ENCODE data around the gene KDM3A. TPM values are rescaled to one million over a fixed set of nuclear protein-coding genes. Genes with fewer than 3 reads are reported as not detected.

KDM3A gene
- total RNA-seq, 1 experiment from 2014 or later, result 27.9 TPM

GRCh38 chr2:86417961-86418360, 23.2 kb upstream of the KDM3A start:
- Histone ChIP-seq H3K4me3 (no peak overlapping the region), H3K9me3 (no peaks in the 10 kb centered on the region), H3K36me3 (no peaks in the 10 kb centered on the region), H3K27me3 (peaks cover 6% of the 10 kb centered on the region)
- DNase-seq, result no peak

- no peak for DNase-seq
- H3K27me3 ChIP-seq, result peaks cover 11% of the 10 kb centered on the region
- no peaks in the 10 kb centered on the region for H3K9me3 ChIP-seq
- no peak overlapping the region for H3K4me3 ChIP-seq
- H3K36me3 ChIP-seq, result no peaks in the 10 kb centered on the region
Measured at GRCh38 chr2:86420913-86421312, 20.3 kb upstream of the KDM3A start.

- Histone ChIP-seq H3K27me3 (peaks cover 11% of the 10 kb centered on the region), H3K36me3 (no peaks in the 10 kb centered on the region), H3K4me3 (no peak overlapping the region), H3K9me3 (peaks cover 8% of the 10 kb centered on the region; the same call in 1 of the 2 replicates)
- DNase-seq, result no peak
Measured at GRCh38 chr2:86426271-86426670, 14.9 kb upstream of the KDM3A start.

DNA sequence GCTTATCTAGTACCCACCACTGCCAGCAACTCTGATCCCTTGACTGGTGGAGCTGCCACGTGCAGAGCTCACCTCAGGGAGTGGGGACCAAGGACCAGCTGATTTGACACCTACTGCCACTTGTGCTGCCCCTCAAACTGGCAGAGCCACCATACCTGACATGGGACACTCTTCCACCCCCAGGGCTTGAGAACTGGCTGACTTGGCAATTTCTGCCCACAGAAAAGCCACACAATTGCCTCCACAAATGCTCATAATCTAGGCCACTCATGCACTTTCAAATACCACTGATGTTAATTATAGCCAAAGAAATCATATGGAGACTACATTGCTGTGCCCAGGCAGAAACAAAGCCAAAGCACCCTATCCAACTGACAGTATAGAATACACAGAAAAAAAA, 11.8 kb upstream of the KDM3A start:
- Histone ChIP-seq H3K9me3 (peaks cover 8% of the 10 kb centered on the region; the same call in 1 of the 2 replicates), H3K4me3 (no peak overlapping the region), H3K36me3 (no peaks in the 10 kb centered on the region), H3K27me3 (peaks cover 9% of the 10 kb centered on the region)
- no peak for DNase-seq

GRCh38 chr2:86430368-86430767, 10.8 kb upstream of the KDM3A start:
- H3K4me3 ChIP-seq, result no peak overlapping the region
- H3K27me3 ChIP-seq, result no peaks in the 10 kb centered on the region; the same call in none of the 2 replicates
- H3K36me3 ChIP-seq, result no peaks in the 10 kb centered on the region
- H3K9me3 ChIP-seq, result peaks cover 8% of the 10 kb centered on the region; the same call in 1 of the 2 replicates
- DNase-seq, result no peak

DNA sequence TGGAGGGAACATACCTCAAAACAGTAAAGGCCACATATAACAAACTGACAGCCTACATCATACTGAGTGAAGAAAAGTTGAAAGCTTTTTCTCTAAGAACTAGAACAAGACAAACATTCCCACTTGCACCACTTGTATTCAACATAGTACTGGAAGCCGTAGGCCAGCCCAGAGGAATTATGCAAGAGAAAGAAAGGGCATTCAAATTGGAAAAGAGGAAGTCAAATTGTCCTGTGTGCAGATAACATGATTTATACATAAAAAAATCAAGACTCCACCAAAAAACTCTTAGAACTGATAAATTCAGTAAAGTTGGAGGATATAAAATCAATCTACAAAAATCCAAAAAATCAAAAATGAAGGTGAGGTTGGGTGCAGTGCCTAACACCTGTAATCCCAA, 8.0 kb upstream of the KDM3A start:
- no peak overlapping the region for H3K4me3 ChIP-seq
- no peak for DNase-seq
- no peaks in the 10 kb centered on the region; the same call in 1 of the 2 replicates for H3K27me3 ChIP-seq
- H3K36me3 ChIP-seq, result no peaks in the 10 kb centered on the region
- H3K9me3 ChIP-seq, result peaks cover 12% of the 10 kb centered on the region

DNA sequence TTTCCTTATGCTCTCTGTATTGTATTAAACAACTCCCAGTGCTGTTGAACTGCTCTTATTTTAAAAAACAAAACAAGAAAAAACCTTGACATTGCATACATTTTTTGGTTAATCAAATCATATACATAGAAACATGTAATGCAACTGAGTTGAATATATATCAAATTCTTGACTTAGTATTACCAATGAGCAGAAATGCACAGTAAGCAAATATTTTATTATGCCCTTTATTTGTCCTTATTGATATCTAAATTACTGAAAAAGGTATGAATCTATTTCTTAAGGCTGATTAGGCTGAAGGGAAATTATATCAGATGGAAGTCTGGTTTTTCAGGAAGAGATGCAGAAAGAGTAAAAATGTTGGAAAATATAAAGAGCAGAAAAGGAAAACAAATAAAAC, 6.9 kb upstream of the KDM3A start:
- no peaks in the 10 kb centered on the region; the same call in 1 of the 2 replicates for H3K27me3 ChIP-seq
- no peak for DNase-seq
- peaks cover 18% of the 10 kb centered on the region for H3K9me3 ChIP-seq
- H3K4me3 ChIP-seq, result no peak overlapping the region
- no peaks in the 10 kb centered on the region for H3K36me3 ChIP-seq

- Histone ChIP-seq H3K4me3 (no peak overlapping the region), H3K36me3 (no peaks in the 10 kb centered on the region), H3K9me3 (peaks cover 24% of the 10 kb centered on the region), H3K27me3 (no peaks in the 10 kb centered on the region; the same call in 1 of the 2 replicates)
- no peak for DNase-seq
Measured at GRCh38 chr2:86435531-86435930, 5.6 kb upstream of the KDM3A start.

DNA sequence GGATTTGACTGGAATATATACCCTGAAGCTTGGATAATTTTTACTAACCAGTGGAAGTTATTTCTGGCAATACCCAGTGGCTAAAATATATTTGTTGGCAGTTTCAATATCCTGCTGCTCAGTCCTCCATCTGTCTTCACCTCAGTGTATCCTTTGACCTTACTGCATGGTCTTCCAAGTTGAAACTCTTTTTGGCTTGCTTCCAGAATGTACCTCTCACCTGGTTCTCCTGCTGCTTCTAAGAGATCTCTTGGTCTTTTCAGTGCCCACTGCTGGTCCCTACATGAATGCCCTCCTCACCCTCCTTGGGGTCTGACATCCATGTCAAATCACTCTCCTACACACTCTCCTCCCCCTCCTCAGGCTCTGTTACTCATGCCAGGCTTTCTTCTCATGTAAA, 4.8 kb upstream of the KDM3A start:
- Histone ChIP-seq H3K27me3 (no peaks in the 10 kb centered on the region), H3K36me3 (no peaks in the 10 kb centered on the region), H3K9me3 (peaks cover 21% of the 10 kb centered on the region), H3K4me3 (no peak overlapping the region)
- no peak for DNase-seq

DNA sequence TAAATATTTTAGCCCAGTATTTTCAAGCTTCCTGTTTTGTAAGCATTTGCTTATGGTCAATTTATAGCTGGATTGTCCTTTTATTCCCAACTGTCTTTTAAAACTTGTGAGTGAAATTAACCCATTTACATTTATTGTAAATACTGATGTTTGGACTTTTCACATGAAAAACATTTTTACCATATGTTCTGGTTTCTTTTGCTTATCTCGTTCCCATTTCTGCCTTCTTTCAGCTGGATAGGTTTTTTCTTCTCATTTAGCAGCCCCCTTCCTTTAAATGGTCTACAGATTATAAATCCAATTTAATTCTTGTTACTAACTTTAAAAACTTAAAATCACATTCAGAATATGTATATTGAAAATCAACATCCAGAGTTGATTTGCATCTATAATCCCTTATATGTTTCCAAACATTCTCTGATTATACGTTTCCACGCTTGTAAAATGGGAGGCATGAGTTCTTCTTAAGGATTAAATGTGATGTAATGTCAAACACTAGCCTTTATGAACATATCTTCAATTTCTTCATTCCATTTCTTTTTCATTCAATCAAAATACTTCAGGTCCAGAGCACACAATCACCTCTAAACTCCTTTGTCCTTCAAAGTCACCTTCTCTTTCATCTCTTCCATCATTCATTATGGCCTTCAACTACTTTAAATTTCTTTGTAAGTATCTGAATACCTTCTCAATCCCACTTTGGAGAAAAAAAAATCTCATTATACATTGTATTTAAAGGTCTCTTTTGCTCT, 1.1 kb upstream of the KDM3A start:
- no peak for DNase-seq
- H3K27me3 ChIP-seq, result no peaks in the 10 kb centered on the region
- H3K9me3 ChIP-seq, result peaks cover 21% of the 10 kb centered on the region
- H3K4me3 ChIP-seq, result peak overlapping the region; percentile 69
- peaks cover 18% of the 10 kb centered on the region for H3K36me3 ChIP-seq

GRCh38 chr2:86441392-86441881, 266 bp downstream of the KDM3A start:
- H3K4me3 ChIP-seq, result peak overlapping the region; percentile 69
- H3K36me3 ChIP-seq, result peaks cover 31% of the 10 kb centered on the region
- H3K9me3 ChIP-seq, result peaks cover 21% of the 10 kb centered on the region
- DNase-seq, result no peak
- no peaks in the 10 kb centered on the region for H3K27me3 ChIP-seq

- peak; percentile 66 for DNase-seq
- no peaks in the 10 kb centered on the region for H3K27me3 ChIP-seq
- H3K9me3 ChIP-seq, result peaks cover 21% of the 10 kb centered on the region
- H3K4me3 ChIP-seq, result peak overlapping the region; percentile 69
- H3K36me3 ChIP-seq, result peaks cover 38% of the 10 kb centered on the region
Measured at GRCh38 chr2:86441882-86442641, 891 bp downstream of the KDM3A start.

DNA sequence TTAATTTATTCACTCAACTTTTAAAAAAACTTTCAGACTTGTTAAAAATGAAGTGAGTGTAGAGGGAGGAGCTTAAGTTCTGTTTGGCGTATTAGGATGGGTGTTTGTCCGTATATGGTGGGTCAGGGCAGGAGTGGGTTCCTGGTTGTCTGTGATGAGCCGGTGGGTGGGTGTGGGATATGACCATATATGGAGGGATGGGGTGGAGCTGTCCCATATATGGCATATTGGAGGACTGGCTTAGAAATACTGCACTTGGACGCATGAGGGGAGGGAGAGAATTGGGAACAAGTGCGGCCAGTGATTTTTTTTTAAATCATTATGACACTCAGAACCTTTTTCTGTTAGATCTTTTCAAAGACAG, 1.5 kb downstream of the KDM3A start:
- peaks cover 43% of the 10 kb centered on the region for H3K36me3 ChIP-seq
- peaks cover 21% of the 10 kb centered on the region for H3K9me3 ChIP-seq
- DNase-seq, result peak; percentile 83
- no peaks in the 10 kb centered on the region for H3K27me3 ChIP-seq
- peak overlapping the region; percentile 69 for H3K4me3 ChIP-seq

- Histone ChIP-seq H3K27me3 (no peaks in the 10 kb centered on the region), H3K4me3 (no peak overlapping the region), H3K36me3 (peaks cover 49% of the 10 kb centered on the region), H3K9me3 (peaks cover 14% of the 10 kb centered on the region)
- DNase-seq, result no peak
Measured at GRCh38 chr2:86443631-86444350, 2.6 kb downstream of the KDM3A start.

DNA sequence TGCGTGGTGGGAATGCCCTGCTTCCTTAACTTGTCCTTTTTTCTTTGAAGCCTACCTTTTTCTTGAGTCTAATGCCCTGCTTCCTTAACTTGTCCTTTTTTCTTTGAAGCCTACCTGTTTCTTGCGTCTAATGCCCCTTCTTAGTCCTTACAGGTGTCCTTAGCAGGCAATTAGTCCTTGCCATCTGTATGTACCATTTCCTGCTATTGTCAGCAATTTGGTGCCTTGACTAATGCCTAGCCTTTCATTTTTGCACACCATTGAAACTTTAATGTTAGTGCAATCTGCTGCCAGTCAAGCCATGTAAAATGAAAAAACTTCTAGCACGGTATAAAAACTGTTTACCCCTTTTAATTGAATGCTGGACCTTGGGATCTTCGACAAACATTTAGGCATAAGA, 4.3 kb downstream of the KDM3A start:
- DNase-seq, result no peak
- H3K9me3 ChIP-seq, result no peaks in the 10 kb centered on the region
- H3K36me3 ChIP-seq, result peaks cover 62% of the 10 kb centered on the region
- H3K4me3 ChIP-seq, result no peak overlapping the region
- no peaks in the 10 kb centered on the region for H3K27me3 ChIP-seq

GRCh38 chr2:86446060-86446459, 4.9 kb downstream of the KDM3A start:
- peaks cover 66% of the 10 kb centered on the region for H3K36me3 ChIP-seq

GRCh38 chr2:86453836-86454235, 12.7 kb downstream of the KDM3A start:
- Histone ChIP-seq H3K9me3 (no peaks in the 10 kb centered on the region), H3K27me3 (no peaks in the 10 kb centered on the region), H3K4me3 (no peak overlapping the region), H3K36me3 (peaks cover 64% of the 10 kb centered on the region)
- peak; percentile 76 for DNase-seq

More at GRCh38 chr2:86446060-86446459, 4.9 kb downstream of the KDM3A start:
- no peak for DNase-seq
- H3K27me3 ChIP-seq, result no peaks in the 10 kb centered on the region
- no peaks in the 10 kb centered on the region for H3K9me3 ChIP-seq
- H3K4me3 ChIP-seq, result no peak overlapping the region
